Endothelial cell of umbilical vein (primary cell): ENCODE measurements around the gene LGALSL. TPM values are rescaled to one million over a fixed set of nuclear protein-coding genes. Genes with fewer than 3 reads are reported as not detected.

Experiments
- BruUV-seq: library from RNA; stranded (reverse); fragments of 400-500 nt; replicated peaks from 2 replicates; lab custom pipeline; 2021; lab: Mats Ljungman, UMichigan
- CTCF ChIA-PET: fragments of 300-600, 350-600 bp; sonication (Branson Sonifier 250); formaldehyde crosslinking; loops from one replicate; lab custom pipeline; 2021; ENCODE audit warnings: antibody characterized with exemption, inconsistent platforms; lab: Charles Lee
- POLR2A ChIA-PET: fragments of 300-600, 350-600 bp; sonication (Branson Sonifier 250); formaldehyde crosslinking; loops from one replicate; lab custom pipeline; 2021; ENCODE audit warnings: antibody characterized with exemption, inconsistent platforms; lab: Charles Lee
- DNase-seq: peaks from one replicate; pipeline ENCODE4 v3.0.0-alpha.2; 2011; ENCODE audit warnings: low read depth, low spot score
- FAIRE-seq: peaks from 2 replicates; lab custom pipeline; 2011; peaks lifted over from hg19 to GRCh38; lab: Jason Lieb, UNC
- H2AFZ ChIP-seq: 2 replicates; pipeline ENCODE4 v1.6.0; 2012; ENCODE audit warnings: low read depth, low read length, control low read depth, inconsistent platforms
- H3K27ac ChIP-seq: 2 replicates; pipeline ENCODE4 v1.5.1; 2011; ENCODE audit warnings: low read depth, mild to moderate bottlenecking, control low read depth, low read length, moderate library complexity; ENCODE audit not compliant: insufficient read depth
- H3K27me3 ChIP-seq, 2 experiments: 2 replicates each; pipeline versions ENCODE4 v1.6.0 to v1.6.1; 2011; ENCODE audit warnings: low read length in 2 of 2, mixed read lengths in 1 of 2; ENCODE audit not compliant: control insufficient read depth in 2 of 2, insufficient read depth in 2 of 2
- H3K36me3 ChIP-seq, 2 experiments: 2 replicates in 1 of 2; 3 replicates in 1 of 2; pipeline ENCODE4 v1.5.1; 2011; ENCODE audit warnings: low read length in 2 of 2, mild to moderate bottlenecking in 1 of 2, moderate library complexity in 1 of 2; ENCODE audit not compliant: control insufficient read depth in 2 of 2, insufficient read depth in 2 of 2; ENCODE audit errors: extremely low read depth in 1 of 2
- H3K4me1 ChIP-seq: 3 replicates; pipeline ENCODE4 v1.5.1; 2011; ENCODE audit warnings: mild to moderate bottlenecking, low read length; ENCODE audit not compliant: control insufficient read depth, insufficient read depth; ENCODE audit errors: extremely low read depth
- H3K4me2 ChIP-seq: 2 replicates; pipeline ENCODE4 v1.6.1; 2011; ENCODE audit warnings: low read length, control low read depth, mixed read lengths; ENCODE audit not compliant: insufficient read depth
- H3K4me3 ChIP-seq, 3 experiments: fragments of 200-600 bp in 1 of 3; sonication (generic), shearing (Covaris generic) in 1 of 3; replicated peaks in 1 of 3; 2 replicates each; pipeline ENCODE4 v1.5.1; 2011 to 2016; ENCODE audit warnings: control low read depth in 3 of 3, low read length in 3 of 3, mild to moderate bottlenecking in 2 of 3, inconsistent platforms in 1 of 3, low read depth in 1 of 3, moderate library complexity in 1 of 3; ENCODE audit not compliant: insufficient read depth in 1 of 3
- H3K79me2 ChIP-seq: 2 replicates; pipeline ENCODE4 v1.6.0; 2012; ENCODE audit warnings: low read length, inconsistent platforms; ENCODE audit not compliant: control insufficient read depth, insufficient read depth
- H3K9ac ChIP-seq: replicated peaks from 2 replicates; pipeline ENCODE3; 2011; ENCODE audit warnings: low read length, control low read depth; ENCODE audit not compliant: insufficient read depth; ENCODE audit errors: extremely low read depth
- H3K9me1 ChIP-seq: replicated peaks from 3 replicates; pipeline ENCODE4 v1.6.0; 2011; ENCODE audit warnings: mild to moderate bottlenecking, low read length; ENCODE audit not compliant: control insufficient read depth, insufficient read depth; ENCODE audit errors: extremely low read depth
- H3K9me3 ChIP-seq: replicated peaks from 2 replicates; pipeline ENCODE4 v1.5.1; 2012; ENCODE audit warnings: low read length, inconsistent platforms; ENCODE audit not compliant: control insufficient read depth, insufficient read depth
- H4K20me1 ChIP-seq: replicated peaks from 2 replicates; pipeline ENCODE3; 2011; ENCODE audit warnings: mild to moderate bottlenecking, low read length; ENCODE audit not compliant: control insufficient read depth, insufficient read depth; ENCODE audit errors: extremely low read depth
- CTCF ChIP-seq, 2 donors: IDR thresholded peaks; 1 replicate in 1 of 2; 2 replicates in 1 of 2; pipeline ENCODE4 v1.5.1; 2011; ENCODE audit warnings: low read length in 2 of 2, mild to moderate bottlenecking in 2 of 2, moderate library complexity in 2 of 2, control low read depth in 1 of 2, inconsistent platforms in 1 of 2, low read depth in 1 of 2; ENCODE audit not compliant: insufficient read depth in 1 of 2; ENCODE audit errors: extremely low read depth in 1 of 2
- EZH2 ChIP-seq: IDR thresholded peaks from 2 replicates; pipeline ENCODE4 v1.6.1; 2012; ENCODE audit warnings: borderline replicate concordance, low read depth, mild to moderate bottlenecking, moderate library complexity, low read length, inconsistent platforms; ENCODE audit not compliant: severe bottlenecking
- FOS ChIP-seq: IDR thresholded peaks from 2 replicates; pipeline ENCODE4 v1.6.1; 2011; ENCODE audit warnings: mild to moderate bottlenecking, low read length, moderate library complexity, borderline replicate concordance; ENCODE audit not compliant: insufficient read depth
- GATA2 ChIP-seq: IDR thresholded peaks from 2 replicates; pipeline ENCODE4 v1.7.0; 2011; ENCODE audit warnings: low read depth, mild to moderate bottlenecking, moderate library complexity, mixed read lengths, low read length; ENCODE audit not compliant: insufficient read length, insufficient read depth
- JUN ChIP-seq: IDR thresholded peaks from 2 replicates; pipeline ENCODE4 v1.6.1; 2011; ENCODE audit warnings: borderline replicate concordance, low read depth; ENCODE audit not compliant: insufficient read length, insufficient read depth
- MAX ChIP-seq: IDR thresholded peaks from 2 replicates; pipeline ENCODE4 v1.6.1; 2011; ENCODE audit not compliant: insufficient read depth, insufficient read length
- MYC ChIP-seq: IDR thresholded peaks from one replicate; pipeline ENCODE4 v1.6.1; 2011; ENCODE audit warnings: mild to moderate bottlenecking, low read depth, low read length
- POLR2A ChIP-seq: IDR thresholded peaks from 2 replicates; pipeline ENCODE4 v1.6.1; 2012; ENCODE audit warnings: low read depth, mild to moderate bottlenecking, control low read depth, low read length
- POLR2AphosphoS5 ChIP-seq: IDR thresholded peaks from 2 replicates; pipeline ENCODE4 v1.6.1; 2012; ENCODE audit warnings: low read depth, mild to moderate bottlenecking, control low read depth, low read length, moderate library complexity; ENCODE audit not compliant: insufficient read depth
- dilution Hi-C: fragments of 300-500 bp; cut with MboI; formaldehyde crosslinking; loops from one replicate; pipeline ENCODE4 v1.15.0; 2019; ENCODE audit warnings: low sequenced_read_pairs; ENCODE audit not compliant: extremely low pct_ligation_motif_present
- intact Hi-C: fragments of 100-400 bp; cut with micrococcal nuclease; formaldehyde crosslinking; loops from one replicate; pipeline ENCODE4 v1.10.0; 2022
- polyA plus RNA-seq, 4 experiments: library from polyadenylated mRNA; depleted of rRNA in 3 of 4; stranded (reverse) in 3 of 4; unstranded in 1 of 4; fragments of >200 nt; gene quantifications; 2 replicates each; pipeline versions ENCODE4 v1.2.1 to v1.2.3, GENCODE V29; 2011 to 2012; ENCODE audit warnings: missing spikeins in 1 of 4
- total RNA-seq: library from RNA; stranded (reverse); gene quantifications from 2 replicates; pipeline ENCODE4 v1.2.3, GENCODE V29; 2021

Gene LGALSL
- total and polyA plus RNA-seq, 2 donors (not counting 3 experiments of a cell fraction or from before 2014, with no cell fraction given) = 2.3 to 2.6 TPM

GRCh38 chr2:64459575-64459974 lies 5.6 kb downstream of the LGALSL start:
- ChIA-PET CTCF (interaction anchor here (0.5 to 1.5 kb wide), 2 partner anchors 28 to 289 kb away, joined by 3 to 4 read pairs; no protein-coding TSS in a partner anchor), POLR2A (no interaction called here)
- TF ChIP-seq POLR2AphosphoS5 (no peak), CTCF (IDR thresholded peaks at IDR 0.05; ENCODE audit: extremely low read depth in 1 of 2, insufficient read depth in 1 of 2, low read depth in 1 of 2, low read length in 2 of 2) (no peak), POLR2A (no peak), GATA2 (no peak), JUN (no peak)
- H3K9me3 ChIP-seq = no peaks in the 10 kb centered on the region
- H3K9me1 ChIP-seq = no peaks in the 10 kb centered on the region
- no peaks in the 10 kb centered on the region for H3K36me3 ChIP-seq
- DNase-seq = no peak
- dilution Hi-C loops = no loop called here
- intact Hi-C loops = no loop called here
- H3K27ac ChIP-seq = no peak overlapping the region
- no peaks in the 10 kb centered on the region for H3K4me1 ChIP-seq
- no peak overlapping the region for H2AFZ ChIP-seq
- no TSS peak for BruUV-seq
- H3K27me3 ChIP-seq = no peaks in the 10 kb centered on the region
- FAIRE-seq = no peak
- H4K20me1 ChIP-seq = no peaks in the 10 kb centered on the region
- H3K4me2 ChIP-seq = no peak overlapping the region
- H3K4me3 ChIP-seq = no peak overlapping the region
- no peak overlapping the region for H3K9ac ChIP-seq
- H3K79me2 ChIP-seq = no peaks in the 10 kb centered on the region

- TF ChIP-seq GATA2 (no peak), EZH2 (no peak), MYC (no peak), POLR2A (no peak), POLR2AphosphoS5 (no peak), FOS (no peak), JUN (no peak), MAX (no peak), CTCF (IDR thresholded peaks at IDR 0.05; ENCODE audit: extremely low read depth in 1 of 2, insufficient read depth in 1 of 2, low read depth in 1 of 2, low read length in 2 of 2) (no peak)
- H3K4me1 ChIP-seq = no peaks in the 10 kb centered on the region
- no peak overlapping the region for H3K9ac ChIP-seq
- no peak overlapping the region for H2AFZ ChIP-seq
- no peaks in the 10 kb centered on the region for H3K27me3 ChIP-seq
- no peaks in the 10 kb centered on the region for H3K9me3 ChIP-seq
- H4K20me1 ChIP-seq = no peaks in the 10 kb centered on the region
- ChIA-PET POLR2A (no interaction called here), CTCF (interaction anchor here (0.5 kb wide), 1 partner anchor 290 kb away, joined by 3 read pairs; no protein-coding TSS in a partner anchor)
- intact Hi-C loops = no loop called here
- FAIRE-seq (no peak), DNase-seq (no peak)
- dilution Hi-C loops = no loop called here
- no peak overlapping the region for H3K4me3 ChIP-seq
- H3K4me2 ChIP-seq = no peak overlapping the region
- H3K27ac ChIP-seq = no peak overlapping the region
- no peaks in the 10 kb centered on the region for H3K9me1 ChIP-seq
- H3K36me3 ChIP-seq = no peaks in the 10 kb centered on the region
- no peaks in the 10 kb centered on the region for H3K79me2 ChIP-seq
- no TSS peak for BruUV-seq
Measured at GRCh38 chr2:64460330-64460729, 6.4 kb downstream of the LGALSL start.
